Large intestine (tissue), 3 donors: Measurements from ENCODE around the gene KRT80. TPM values are rescaled to one million over a fixed set of nuclear protein-coding genes. Genes with fewer than 3 reads are reported as not detected.

Experiments used
- DNase-seq, 2 donors: peaks; one replicate each; pipeline versions ENCODE4 v3.0.0 to v3.0.0-alpha.2; 2013
- H3K27ac ChIP-seq: one replicate; pipeline ENCODE4 v1.5.1; 2013; ENCODE audit warnings: low read length
- H3K27me3 ChIP-seq: 2 replicates; pipeline ENCODE4 v1.6.1; 2013; ENCODE audit warnings: low read length; ENCODE audit not compliant: control insufficient read depth, insufficient read depth
- H3K36me3 ChIP-seq: 2 replicates; pipeline ENCODE4 v1.6.1; 2013; ENCODE audit warnings: low read length; ENCODE audit not compliant: control insufficient read depth, insufficient read depth
- H3K4me1 ChIP-seq: one replicate; pipeline ENCODE4 v1.6.1; 2013; ENCODE audit warnings: low read length; ENCODE audit not compliant: control insufficient read depth, insufficient read depth
- H3K4me3 ChIP-seq: one replicate; pipeline ENCODE4 v1.5.1; 2013; ENCODE audit warnings: low read length
- H3K9me3 ChIP-seq: one replicate; pipeline ENCODE4 v1.6.1; 2013; ENCODE audit warnings: mild to moderate bottlenecking, low read depth, low read length, moderate library complexity; ENCODE audit not compliant: control insufficient read depth
- WGBS: methylation state at CpG from one replicate; pipeline ENCODE4 v1.1.5; 2013; ENCODE audit warnings: low lambda C conversion rate; ENCODE audit not compliant: insufficient coverage; 5-methylcytosine and 5-hydroxymethylcytosine counted together
- polyA plus RNA-seq: library from polyadenylated mRNA; unstranded; fragments of 120-200 nt; gene quantifications from one replicate; pipeline ENCODE4 v1.2.1, GENCODE V29; 2013

KRT80 gene
- polyA plus RNA-seq, 1 donor: 0.45 TPM

DNA sequence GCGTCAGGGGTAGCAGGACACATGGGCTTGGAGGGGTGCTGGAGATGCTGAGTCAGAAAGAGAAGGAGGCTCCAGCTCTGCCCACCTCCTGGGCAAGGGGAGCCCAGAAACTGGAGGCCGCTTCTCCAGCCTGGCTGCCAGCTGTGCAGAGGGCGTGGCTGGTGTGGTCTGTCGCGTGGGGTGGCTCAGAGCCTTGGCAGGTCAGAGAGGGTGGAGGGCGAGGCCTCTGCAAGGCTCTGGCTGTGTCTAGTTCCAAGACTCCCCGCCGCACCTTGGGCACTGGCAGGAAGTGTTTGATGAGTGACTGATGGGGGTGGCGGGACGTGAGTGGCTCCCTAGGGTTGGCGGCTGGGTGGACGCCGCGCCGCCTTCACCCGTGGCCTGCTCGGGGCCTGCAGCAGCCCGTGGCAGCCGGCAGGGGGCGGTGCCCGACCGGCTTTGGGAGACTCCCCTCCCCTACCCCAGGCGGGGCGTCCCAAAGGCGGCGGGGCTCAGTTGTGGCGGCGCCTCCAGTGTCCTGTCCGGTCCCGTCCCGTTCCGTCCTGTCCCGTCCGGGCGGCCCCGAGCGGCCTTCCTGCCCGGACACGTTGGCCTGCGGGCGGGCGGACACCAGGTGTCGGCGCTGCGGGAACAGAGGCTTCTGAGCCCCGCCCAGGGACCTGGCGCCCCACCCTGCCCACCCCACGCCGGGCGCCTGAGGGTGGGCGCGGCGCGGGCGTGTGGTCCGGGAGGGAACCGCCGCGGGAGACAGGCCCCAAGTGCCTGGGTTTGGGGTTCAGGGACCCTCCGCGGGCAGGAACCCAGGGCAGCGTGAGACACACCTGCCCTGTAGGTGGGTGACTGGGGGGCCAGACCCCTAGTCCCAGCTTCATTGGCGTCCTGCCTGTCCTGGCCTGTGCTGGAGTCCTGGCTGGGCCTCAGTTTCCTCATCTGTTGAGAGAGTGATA lies 39.7 kb downstream of the KRT80 start:
- H3K4me3 ChIP-seq: no peak overlapping the region
- peaks cover 3% of the 10 kb centered on the region for H3K27me3 ChIP-seq
- DNase-seq: peak; percentile 54 to 60
- no peaks in the 10 kb centered on the region for H3K9me3 ChIP-seq
- H3K4me1 ChIP-seq: peaks cover 32% of the 10 kb centered on the region
- WGBS: no CpG with 5 or more reads among the region's 63 CpGs
- no peak overlapping the region for H3K27ac ChIP-seq
- no peaks in the 10 kb centered on the region for H3K36me3 ChIP-seq

- no peak for DNase-seq
- Histone ChIP-seq H3K4me1 (peaks cover 41% of the 10 kb centered on the region), H3K36me3 (no peaks in the 10 kb centered on the region), H3K9me3 (no peaks in the 10 kb centered on the region), H3K27ac (no peak overlapping the region), H3K27me3 (peaks cover 3% of the 10 kb centered on the region), H3K4me3 (no peak overlapping the region)
- no CpG with 5 or more reads among the region's 10 CpGs for WGBS
Observed at GRCh38 chr12:52151153-52151836, 40.5 kb downstream of the KRT80 start.

DNA sequence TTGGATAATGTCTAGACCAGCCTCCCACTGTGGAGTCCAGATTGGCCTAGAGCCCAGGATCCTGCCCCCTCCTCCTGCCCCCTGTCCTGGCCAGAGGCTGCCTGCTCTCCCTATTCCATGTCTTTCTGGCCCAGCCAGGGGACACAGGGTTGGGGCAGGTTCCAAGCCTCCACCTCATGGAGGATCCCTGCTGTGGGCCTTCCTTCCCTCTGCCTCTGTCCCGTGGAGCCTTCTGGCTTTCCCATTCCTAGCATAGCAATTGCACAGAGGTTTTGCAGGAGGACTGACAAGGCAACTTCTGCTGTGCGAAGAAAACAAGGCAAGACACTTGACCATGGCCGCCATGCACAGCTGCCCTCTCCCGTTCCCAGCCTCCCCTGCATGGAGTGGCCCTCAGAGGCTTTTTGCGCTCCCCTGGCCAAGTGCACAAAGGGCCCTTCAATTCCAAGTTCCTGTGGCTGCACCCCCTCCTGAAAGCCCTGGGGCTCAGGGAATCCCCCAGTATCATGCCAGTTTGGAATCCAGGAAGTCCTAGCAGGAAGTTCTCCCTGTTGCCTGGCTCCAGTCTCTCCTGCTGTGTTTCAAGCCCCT lies 42.1 kb downstream of the KRT80 start:
- Histone ChIP-seq H3K27me3 (peaks cover 3% of the 10 kb centered on the region), H3K4me3 (no peak overlapping the region), H3K9me3 (no peaks in the 10 kb centered on the region), H3K27ac (no peak overlapping the region), H3K4me1 (peaks cover 39% of the 10 kb centered on the region), H3K36me3 (no peaks in the 10 kb centered on the region)
- no peak for DNase-seq
- WGBS: no CpG with 5 or more reads among the region's 5 CpGs

DNA sequence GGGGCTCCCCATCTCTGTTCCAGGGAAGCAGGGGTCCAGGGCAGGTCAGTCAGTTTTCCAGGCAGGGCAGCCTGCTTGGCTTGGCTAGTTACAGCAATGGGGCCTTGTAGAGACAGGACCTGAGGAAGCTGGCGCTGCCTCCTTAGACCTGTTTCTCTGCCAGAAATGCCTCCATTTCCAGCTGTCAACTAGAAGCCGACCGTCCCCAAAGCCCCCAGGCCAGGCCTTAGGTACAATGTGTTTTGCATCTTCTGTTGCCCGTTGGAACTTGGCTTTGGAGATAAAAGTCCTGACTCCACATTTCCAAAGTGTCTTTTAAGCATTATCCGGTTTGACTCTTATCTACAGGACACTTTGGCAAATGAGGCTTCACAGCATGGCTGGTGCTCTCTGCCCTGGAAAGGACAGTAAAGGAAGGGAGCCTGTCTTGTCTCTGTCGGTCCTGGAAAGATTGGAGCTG lies 42.6 kb downstream of the KRT80 start:
- no CpG with 5 or more reads among the region's 6 CpGs for WGBS
- DNase-seq: no peak
- Histone ChIP-seq H3K4me3 (no peak overlapping the region), H3K27me3 (peaks cover 3% of the 10 kb centered on the region), H3K9me3 (no peaks in the 10 kb centered on the region), H3K36me3 (no peaks in the 10 kb centered on the region), H3K27ac (no peak overlapping the region), H3K4me1 (peaks cover 39% of the 10 kb centered on the region)

DNA sequence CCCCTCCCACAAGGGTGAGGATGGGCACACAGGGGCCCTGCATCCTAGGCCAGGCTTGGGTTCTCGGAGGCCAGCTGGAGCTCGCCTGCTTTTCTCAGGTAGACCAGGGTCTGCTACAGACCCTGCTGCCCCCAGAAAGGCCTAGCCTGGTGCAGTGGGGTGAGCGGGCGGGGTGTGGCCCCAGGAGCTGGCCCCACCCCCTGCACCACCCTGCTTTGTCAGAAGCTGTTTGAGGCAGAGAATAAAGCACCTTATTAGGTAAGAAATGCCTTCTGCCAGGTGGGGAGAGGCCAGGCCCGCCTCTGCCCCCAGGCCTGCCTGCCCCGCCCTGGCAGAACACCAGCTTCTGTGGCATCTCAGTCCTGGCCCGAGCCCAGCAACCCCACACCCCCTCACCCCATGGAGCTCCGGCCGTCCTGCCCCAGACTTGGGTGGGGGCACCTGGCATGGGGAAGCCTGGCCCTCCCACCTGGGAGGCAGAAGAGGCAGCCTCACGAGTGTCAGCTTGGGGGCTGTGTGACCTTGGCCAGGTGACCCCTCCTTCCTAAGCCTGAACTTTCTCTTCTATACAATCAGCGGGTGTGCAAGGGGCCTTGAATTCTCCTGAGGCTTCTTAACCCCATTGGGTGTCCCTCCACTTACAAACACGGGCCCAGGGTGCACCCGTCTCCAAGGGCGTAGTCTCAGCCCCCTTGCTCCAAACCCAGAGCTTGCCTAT lies 43.2 kb downstream of the KRT80 start:
- peak; percentile 64 to 78 for DNase-seq
- H3K4me3 ChIP-seq: no peak overlapping the region
- H3K36me3 ChIP-seq: no peaks in the 10 kb centered on the region
- peaks cover 42% of the 10 kb centered on the region for H3K4me1 ChIP-seq
- H3K9me3 ChIP-seq: no peaks in the 10 kb centered on the region
- peaks cover 3% of the 10 kb centered on the region for H3K27me3 ChIP-seq
- peak overlapping the region; percentile 53 for H3K27ac ChIP-seq
- WGBS: no CpG with 5 or more reads among the region's 14 CpGs

DNA sequence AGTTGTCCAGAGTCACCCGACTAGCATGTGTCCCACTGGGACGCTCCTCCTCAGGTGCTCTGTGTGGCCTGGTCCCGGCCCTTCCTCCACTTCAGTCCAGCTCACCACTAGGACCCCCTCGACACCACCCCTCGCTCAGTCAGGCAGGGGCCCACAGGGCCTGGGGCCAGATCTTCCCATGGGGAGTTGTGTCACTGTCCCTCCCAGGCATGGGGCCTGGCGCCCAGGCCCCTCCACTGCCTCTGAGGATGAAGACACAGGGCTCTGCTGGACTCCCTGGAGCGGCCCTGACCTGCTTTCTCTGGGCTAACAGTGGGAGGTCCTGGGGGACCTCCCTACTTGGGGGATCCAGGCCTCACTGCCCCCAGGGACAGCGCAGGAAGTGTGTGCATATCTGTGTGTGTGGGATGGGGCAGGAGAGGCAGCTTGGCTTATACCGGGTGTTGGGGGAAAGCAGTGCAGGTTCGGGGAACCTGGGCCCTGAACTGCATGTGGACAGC lies 43.8 kb downstream of the KRT80 start:
- peaks cover 45% of the 10 kb centered on the region for H3K4me1 ChIP-seq
- no peaks in the 10 kb centered on the region for H3K9me3 ChIP-seq
- no CpG with 5 or more reads among the region's 10 CpGs for WGBS
- H3K27me3 ChIP-seq: peaks cover 3% of the 10 kb centered on the region
- no peak for DNase-seq
- H3K27ac ChIP-seq: peak overlapping the region; percentile 53
- no peak overlapping the region for H3K4me3 ChIP-seq
- no peaks in the 10 kb centered on the region for H3K36me3 ChIP-seq

DNA sequence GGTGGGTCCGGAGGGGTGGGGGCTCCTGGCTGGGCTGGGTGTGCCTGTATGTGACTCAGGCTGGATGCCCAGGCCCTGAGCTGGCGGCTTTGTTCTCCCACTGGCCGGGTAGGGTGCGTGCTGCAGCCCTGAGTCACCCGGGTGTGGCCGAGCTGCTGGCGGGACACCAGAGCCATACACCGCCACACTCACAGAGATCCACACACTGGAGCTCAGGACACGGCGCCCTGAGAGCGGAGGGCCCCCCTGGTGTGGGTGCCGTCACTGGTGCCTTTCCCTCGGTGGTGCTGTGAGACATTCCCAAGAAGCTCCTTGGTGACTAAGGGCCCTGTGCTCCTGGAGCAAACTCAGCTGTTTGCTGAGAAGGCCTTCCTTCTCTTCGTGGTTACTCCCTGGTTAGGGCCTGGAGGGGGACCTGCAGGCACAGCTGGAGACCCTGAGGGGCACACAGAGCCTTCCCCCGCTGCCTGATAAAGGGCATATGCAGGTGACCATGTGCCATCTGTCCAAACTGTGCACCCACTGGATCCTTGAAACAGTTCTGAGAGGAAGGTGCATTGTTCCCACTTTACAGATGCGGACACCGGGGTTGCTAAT lies 44.3 kb downstream of the KRT80 start:
- no peak overlapping the region for H3K4me3 ChIP-seq
- DNase-seq: peak; percentile 93 to 96
- H3K36me3 ChIP-seq: no peaks in the 10 kb centered on the region
- H3K27me3 ChIP-seq: peaks cover under 1% of the 10 kb centered on the region
- H3K27ac ChIP-seq: peak overlapping the region; percentile 53
- WGBS: no CpG with 5 or more reads among the region's 17 CpGs
- H3K9me3 ChIP-seq: no peaks in the 10 kb centered on the region
- peaks cover 43% of the 10 kb centered on the region for H3K4me1 ChIP-seq

GRCh38 chr12:52146822-52147366 lies 44.9 kb downstream of the KRT80 start:
- Histone ChIP-seq H3K27ac (peak overlapping the region; percentile 55), H3K27me3 (no peaks in the 10 kb centered on the region), H3K4me3 (no peak overlapping the region), H3K4me1 (peaks cover 43% of the 10 kb centered on the region), H3K36me3 (no peaks in the 10 kb centered on the region), H3K9me3 (no peaks in the 10 kb centered on the region)
- DNase-seq: no peak
- no CpG with 5 or more reads among the region's 11 CpGs for WGBS

- Histone ChIP-seq H3K4me1 (peaks cover 43% of the 10 kb centered on the region), H3K36me3 (no peaks in the 10 kb centered on the region), H3K27me3 (no peaks in the 10 kb centered on the region), H3K4me3 (no peak overlapping the region), H3K9me3 (no peaks in the 10 kb centered on the region), H3K27ac (no peak overlapping the region)
- WGBS: no CpG with 5 or more reads among the region's 8 CpGs
- DNase-seq: no peak
Observed at GRCh38 chr12:52146089-52146821, 45.6 kb downstream of the KRT80 start.
